Stimulated activated memory B cell treated with anti-CD40 and anti-IgM and Interleukin-4, amounts not matched to agents 10 μg/mL and 1 μg/mL and 100 μg/mL, for 72 hours (primary cell): ENCODE measurements around the gene CDK17.

Experiments
- ATAC-seq: fragments of 150-1000 bp; cut with Tn5 transposase; 2 replicates; pipeline ENCODE4 v1.10.0; 2021
- H3K27ac Mint-ChIP-seq: one replicate; pipeline ENCODE4 v1.8.0; 2022; ENCODE audit warnings: mild to moderate bottlenecking, mixed read lengths
- H3K27me3 Mint-ChIP-seq: one replicate; pipeline ENCODE4 v1.8.0; 2022; ENCODE audit warnings: mixed read lengths
- H3K36me3 Mint-ChIP-seq: one replicate; pipeline ENCODE4 v1.8.0; 2022; ENCODE audit warnings: mixed read lengths
- H3K4me1 Mint-ChIP-seq: one replicate; pipeline ENCODE4 v1.8.0; 2022; ENCODE audit warnings: mixed read lengths
- H3K4me3 Mint-ChIP-seq: one replicate; pipeline ENCODE4 v1.8.0; 2022; ENCODE audit warnings: mild to moderate bottlenecking, moderate library complexity, mixed read lengths
- H3K9me3 Mint-ChIP-seq: one replicate; pipeline ENCODE4 v1.8.0; 2022; ENCODE audit warnings: mixed read lengths

Gene CDK17

GRCh38 chr12:96233168-96233567, 167.1 kb downstream of the CDK17 start:
- no peak overlapping the region for H3K4me3 Mint-ChIP-seq
- H3K4me1 Mint-ChIP-seq: peaks cover 34% of the 10 kb centered on the region
- no peaks in the 10 kb centered on the region for H3K9me3 Mint-ChIP-seq
- peaks cover 32% of the 10 kb centered on the region for H3K36me3 Mint-ChIP-seq
- no peak overlapping the region for H3K27ac Mint-ChIP-seq
- H3K27me3 Mint-ChIP-seq: no peaks in the 10 kb centered on the region
- ATAC-seq: no peak

GRCh38 chr12:96230646-96231045, 169.6 kb downstream of the CDK17 start:
- no peaks in the 10 kb centered on the region for H3K27me3 Mint-ChIP-seq
- no peaks in the 10 kb centered on the region for H3K9me3 Mint-ChIP-seq
- no peak overlapping the region for H3K27ac Mint-ChIP-seq
- H3K4me1 Mint-ChIP-seq: peaks cover 34% of the 10 kb centered on the region
- H3K36me3 Mint-ChIP-seq: peaks cover 37% of the 10 kb centered on the region
- ATAC-seq: no peak
- H3K4me3 Mint-ChIP-seq: no peak overlapping the region

GRCh38 chr12:96228566-96229248, 171.5 kb downstream of the CDK17 start:
- Mint-ChIP-seq H3K4me1 (peaks cover 39% of the 10 kb centered on the region), H3K4me3 (no peak overlapping the region), H3K27ac (no peak overlapping the region), H3K36me3 (peaks cover 40% of the 10 kb centered on the region), H3K27me3 (no peaks in the 10 kb centered on the region), H3K9me3 (no peaks in the 10 kb centered on the region)
- no peak for ATAC-seq
